ENCODE measurements around the gene VPS36.
"Not testable (repeated sequence)": the region's sequence is repeated elsewhere in the genome, so short reads cannot be mapped to it uniquely, and the experiment has no call there.

VPS36 gene

DNA sequence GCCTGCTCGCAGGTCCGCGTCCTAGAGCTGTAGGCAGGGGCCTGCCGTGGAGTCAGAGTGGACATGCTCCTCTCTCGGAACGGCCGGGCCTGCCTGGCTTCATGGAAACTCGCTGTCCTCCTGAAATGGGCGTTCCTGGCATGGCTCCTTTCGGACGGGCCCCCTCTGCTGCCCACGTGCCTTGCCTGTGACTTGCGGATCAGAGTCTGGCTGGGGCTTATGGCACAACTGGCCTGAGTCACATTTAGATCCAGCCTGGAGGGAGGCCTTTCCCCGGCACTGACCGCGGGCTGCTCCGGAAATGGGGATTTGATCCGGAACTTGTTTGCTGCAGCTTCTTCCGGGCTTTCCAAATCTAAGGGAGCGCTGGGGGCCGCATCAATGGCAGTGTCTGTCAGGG lies 72.5 kb downstream of the VPS36 start:
- no peaks in the 10 kb centered on the region for H3K9me2 ChIP-seq (replicated peaks; ENCODE audit: low read depth, low read length)
- H3K36me3 ChIP-seq (ENCODE audit: insufficient read depth, low read length), result no peaks in the 10 kb centered on the region
- H2AFZ ChIP-seq (ENCODE audit: low read length), result no peak overlapping the region
- no peak overlapping the region for H3K9ac ChIP-seq (ENCODE audit: low read depth, low read length, poor library complexity, severe bottlenecking)
- no peak overlapping the region for H3K4me2 ChIP-seq (ENCODE audit: low read depth, low read length, poor library complexity, severe bottlenecking)
- no peak for TF ChIP-seq EZH2phosphoT487 (IDR thresholded peaks at IDR 0.05; ENCODE audit: borderline replicate concordance)
- TF ChIP-seq CTCF (conservative IDR thresholded peaks at IDR 0.05; ENCODE audit: low read length), result no peak
- H3K79me2 ChIP-seq (ENCODE audit: insufficient read depth, low read length), result no peaks in the 10 kb centered on the region
- no peaks in the 10 kb centered on the region for H3K9me3 ChIP-seq (ENCODE audit: insufficient read depth, low read depth, low read length)
- no peaks in the 10 kb centered on the region for H3F3A ChIP-seq (ENCODE audit: low read depth)
- no peaks in the 10 kb centered on the region for H3K4me1 ChIP-seq (ENCODE audit: insufficient read depth, low read length, poor library complexity, severe bottlenecking)
- no peak overlapping the region for H3K4me3 ChIP-seq (ENCODE audit: low read length, poor library complexity, severe bottlenecking)
- no peaks in the 10 kb centered on the region for H4K20me1 ChIP-seq (ENCODE audit: insufficient read depth, low read length, poor library complexity, severe bottlenecking)
- no peaks in the 10 kb centered on the region for H3K27me3 ChIP-seq (ENCODE audit: insufficient read depth, low read length, poor library complexity, severe bottlenecking)

DNA sequence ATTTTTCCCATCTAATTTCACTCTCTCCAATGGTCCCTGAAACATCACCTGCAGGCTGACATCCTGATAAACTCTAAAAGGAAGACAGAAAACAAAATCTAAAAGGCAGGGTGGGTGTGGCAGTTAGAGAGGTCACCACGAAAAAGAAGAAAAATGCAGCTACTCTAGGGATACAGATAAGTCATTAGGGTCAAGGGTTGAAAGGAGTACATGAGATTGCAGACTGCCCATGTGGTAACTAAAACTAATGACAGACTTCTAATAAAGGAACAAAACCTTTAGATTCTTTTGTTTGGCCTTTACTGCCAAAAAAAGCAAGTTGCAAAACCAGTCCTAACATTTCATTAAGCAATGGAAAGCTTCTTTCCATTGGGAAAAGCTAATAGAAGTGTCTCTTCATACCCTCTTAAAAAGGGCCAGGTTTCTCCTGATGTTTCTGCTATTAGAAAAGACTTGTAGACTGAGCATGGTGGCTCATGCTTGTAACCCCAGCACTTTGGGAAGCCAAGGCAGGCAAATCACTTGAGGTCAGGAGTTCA lies 75.5 kb downstream of the VPS36 start:
- TF ChIP-seq CTCF (conservative IDR thresholded peaks at IDR 0.05; ENCODE audit: low read length) (no peak), EZH2phosphoT487 (IDR thresholded peaks at IDR 0.05; ENCODE audit: borderline replicate concordance) (no peak)
- Histone ChIP-seq H3K9me2 (replicated peaks; ENCODE audit: low read depth, low read length) (no peaks in the 10 kb centered on the region), H3K79me2 (ENCODE audit: insufficient read depth, low read length) (no peaks in the 10 kb centered on the region), H3F3A (ENCODE audit: low read depth) (no peaks in the 10 kb centered on the region), H3K4me3 (ENCODE audit: low read length, poor library complexity, severe bottlenecking) (no peak overlapping the region), H4K20me1 (ENCODE audit: insufficient read depth, low read length, poor library complexity, severe bottlenecking) (no peaks in the 10 kb centered on the region), H3K4me2 (ENCODE audit: low read depth, low read length, poor library complexity, severe bottlenecking) (no peak overlapping the region), H2AFZ (ENCODE audit: low read length) (no peak overlapping the region), H3K36me3 (ENCODE audit: insufficient read depth, low read length) (no peaks in the 10 kb centered on the region), H3K27me3 (ENCODE audit: insufficient read depth, low read length, poor library complexity, severe bottlenecking) (no peaks in the 10 kb centered on the region), H3K9ac (ENCODE audit: low read depth, low read length, poor library complexity, severe bottlenecking) (no peak overlapping the region), H3K9me3 (ENCODE audit: insufficient read depth, low read depth, low read length) (no peaks in the 10 kb centered on the region), H3K4me1 (ENCODE audit: insufficient read depth, low read length, poor library complexity, severe bottlenecking) (no peaks in the 10 kb centered on the region)

GRCh38 chr13:52374389-52374788 lies 76.0 kb downstream of the VPS36 start:
- Histone ChIP-seq H3K9me2 (replicated peaks; ENCODE audit: low read depth, low read length) (no peaks in the 10 kb centered on the region), H2AFZ (ENCODE audit: low read length) (no peak overlapping the region), H3K27me3 (ENCODE audit: insufficient read depth, low read length, poor library complexity, severe bottlenecking) (no peaks in the 10 kb centered on the region), H3F3A (ENCODE audit: low read depth) (no peaks in the 10 kb centered on the region), H3K4me1 (ENCODE audit: insufficient read depth, low read length, poor library complexity, severe bottlenecking) (no peaks in the 10 kb centered on the region), H3K79me2 (ENCODE audit: insufficient read depth, low read length) (no peaks in the 10 kb centered on the region), H3K9ac (ENCODE audit: low read depth, low read length, poor library complexity, severe bottlenecking) (no peak overlapping the region), H3K36me3 (ENCODE audit: insufficient read depth, low read length) (no peaks in the 10 kb centered on the region), H3K4me2 (ENCODE audit: low read depth, low read length, poor library complexity, severe bottlenecking) (no peak overlapping the region), H4K20me1 (ENCODE audit: insufficient read depth, low read length, poor library complexity, severe bottlenecking) (no peaks in the 10 kb centered on the region), H3K4me3 (ENCODE audit: low read length, poor library complexity, severe bottlenecking) (no peak overlapping the region), H3K9me3 (ENCODE audit: insufficient read depth, low read depth, low read length) (no peaks in the 10 kb centered on the region)
- TF ChIP-seq CTCF (conservative IDR thresholded peaks at IDR 0.05; ENCODE audit: low read length) (no peak), EZH2phosphoT487 (IDR thresholded peaks at IDR 0.05; ENCODE audit: borderline replicate concordance) (no peak)

- H3K9ac ChIP-seq (ENCODE audit: low read depth, low read length, poor library complexity, severe bottlenecking); H3K4me1 ChIP-seq (ENCODE audit: insufficient read depth, low read length, poor library complexity, severe bottlenecking); H4K20me1 ChIP-seq (ENCODE audit: insufficient read depth, low read length, poor library complexity, severe bottlenecking); H3K27me3 ChIP-seq (ENCODE audit: insufficient read depth, low read length, poor library complexity, severe bottlenecking); H3K9me3 ChIP-seq (ENCODE audit: insufficient read depth, low read depth, low read length); H3F3A ChIP-seq (ENCODE audit: low read depth); H3K36me3 ChIP-seq (ENCODE audit: insufficient read depth, low read length); H3K4me3 ChIP-seq (ENCODE audit: low read length, poor library complexity, severe bottlenecking); H2AFZ ChIP-seq (ENCODE audit: low read length); H3K79me2 ChIP-seq (ENCODE audit: insufficient read depth, low read length); H3K9me2 ChIP-seq (replicated peaks; ENCODE audit: low read depth, low read length); H3K4me2 ChIP-seq (ENCODE audit: low read depth, low read length, poor library complexity, severe bottlenecking): not testable (repeated sequence)
These were observed 77.2 kb downstream of the VPS36 start for GRCh38 chr13:52373277-52373676.
